IMR-90 (cell line): ENCODE measurements around the gene OLFML3. TPM values are rescaled to one million over a fixed set of nuclear protein-coding genes. Genes with fewer than 3 reads are reported as not detected.

ENCODE experiments used
- ATAC-seq: fragments of 200-7000 bp; cut with Tn5 transposase; 2 replicates; pipeline ENCODE4 v1.9.1; 2020; ENCODE audit warnings: low read depth, mild to moderate bottlenecking, moderate library complexity
- BruUV-seq: library from RNA; stranded (reverse); fragments of 400-500 nt; replicated peaks from 2 replicates; lab custom pipeline; 2021; lab: Mats Ljungman, UMichigan
- CTCF ChIA-PET: fragments of 300-600 bp; formaldehyde crosslinking; extraction: SDS; loops from one replicate; lab custom pipeline; 2021; ENCODE audit warnings: antibody characterized with exemption; lab: Yijun Ruan, JAX
- POLR2A ChIA-PET: fragments of 300-600 bp; sonication (Branson Sonifier 250); formaldehyde crosslinking; loops from one replicate; lab custom pipeline; 2022; ENCODE audit warnings: antibody characterized with exemption; ENCODE audit not compliant: unreplicated experiment; lab: Charles Lee
- DNase-seq: peaks from one replicate; pipeline ENCODE4 v3.0.0; 2013
- H2AFZ ChIP-seq: replicated peaks from 2 replicates; pipeline ENCODE3; 2013; ENCODE audit warnings: low read length, mild to moderate bottlenecking; ENCODE audit not compliant: poor library complexity
- H2AK5ac ChIP-seq: 2 replicates; pipeline ENCODE4 v1.6.1; 2013; ENCODE audit warnings: low read depth, low read length, inconsistent platforms
- H2AK9ac ChIP-seq: replicated peaks from 2 replicates; pipeline ENCODE3; 2013; ENCODE audit warnings: mild to moderate bottlenecking, low read depth, low read length, moderate library complexity; ENCODE audit not compliant: poor library complexity
- H2BK120ac ChIP-seq: 2 replicates; pipeline ENCODE4 v1.6.1; 2013; ENCODE audit warnings: low read depth, low read length, inconsistent platforms
- H2BK15ac ChIP-seq: 3 replicates; pipeline ENCODE4 v1.6.1; 2013; ENCODE audit warnings: low read depth, low read length, inconsistent platforms
- H2BK20ac ChIP-seq: 2 replicates; pipeline ENCODE4 v1.6.1; 2013; ENCODE audit warnings: low read depth, mild to moderate bottlenecking, inconsistent platforms, low read length, moderate library complexity
- H2BK5ac ChIP-seq: 2 replicates; pipeline ENCODE4 v1.6.1; 2013; ENCODE audit warnings: mild to moderate bottlenecking, low read depth, low read length, inconsistent platforms; ENCODE audit not compliant: poor library complexity, severe bottlenecking
- H3K14ac ChIP-seq: replicated peaks from 2 replicates; pipeline ENCODE4 v1.6.1; 2013; ENCODE audit warnings: low read depth, low read length, inconsistent platforms
- H3K18ac ChIP-seq: 2 replicates; pipeline ENCODE4 v1.6.1; 2013; ENCODE audit warnings: low read depth, low read length, control low read depth
- H3K23ac ChIP-seq: 2 replicates; pipeline ENCODE4 v1.6.1; 2013; ENCODE audit warnings: low read depth, low read length, inconsistent platforms
- H3K27ac ChIP-seq: 2 replicates; pipeline ENCODE4 v1.5.1; 2013; ENCODE audit warnings: mild to moderate bottlenecking, control low read depth, low read length; ENCODE audit not compliant: insufficient read depth
- H3K27me3 ChIP-seq: 2 replicates; pipeline ENCODE4 v1.6.1; 2013; ENCODE audit warnings: low read length; ENCODE audit not compliant: control insufficient read depth, insufficient read depth
- H3K36me3 ChIP-seq: 2 replicates; pipeline ENCODE4 v1.6.1; 2013; ENCODE audit warnings: low read length, mixed read lengths; ENCODE audit not compliant: control insufficient read depth, insufficient read depth
- H3K4ac ChIP-seq: 2 replicates; pipeline ENCODE4 v1.6.1; 2013; ENCODE audit warnings: low read depth, low read length, inconsistent platforms
- H3K4me1 ChIP-seq: 2 replicates; pipeline ENCODE4 v1.6.1; 2013; ENCODE audit warnings: low read length, mixed read lengths; ENCODE audit not compliant: control insufficient read depth, insufficient read depth
- H3K4me2 ChIP-seq: 2 replicates; pipeline ENCODE4 v1.6.1; 2013; ENCODE audit warnings: low read depth, mild to moderate bottlenecking, control low read depth, low read length, moderate library complexity
- H3K4me3 ChIP-seq: 2 replicates; pipeline ENCODE4 v1.5.1; 2013; ENCODE audit warnings: low read depth, mild to moderate bottlenecking, control low read depth, low read length, moderate library complexity; ENCODE audit not compliant: insufficient read depth
- H3K56ac ChIP-seq: 2 replicates; pipeline ENCODE4 v1.6.1; 2013; ENCODE audit warnings: low read length, inconsistent platforms; ENCODE audit not compliant: insufficient read depth; ENCODE audit errors: extremely low read depth
- H3K79me1 ChIP-seq, 2 experiments: 2 replicates each; pipeline ENCODE4 v1.6.1; 2013; ENCODE audit warnings: low read length in 2 of 2, inconsistent platforms in 1 of 2, low read depth in 1 of 2
- H3K9ac ChIP-seq: 2 replicates; pipeline ENCODE4 v1.6.1; 2013; ENCODE audit warnings: low read depth, low read length, control low read depth
- H3K9me1 ChIP-seq: 2 replicates; pipeline ENCODE4 v1.6.1; 2013; ENCODE audit warnings: low read length, inconsistent platforms; ENCODE audit not compliant: insufficient read depth
- H3K9me3 ChIP-seq: 2 replicates; pipeline ENCODE4 v1.6.1; 2013; ENCODE audit warnings: low read length; ENCODE audit not compliant: control insufficient read depth, insufficient read depth
- H4K20me1 ChIP-seq: 2 replicates; pipeline ENCODE4 v1.6.1; 2013; ENCODE audit warnings: low read length, inconsistent platforms; ENCODE audit not compliant: insufficient read depth
- H4K5ac ChIP-seq: 2 replicates; pipeline ENCODE4 v1.6.1; 2013; ENCODE audit warnings: mild to moderate bottlenecking, low read depth, low read length, control low read depth
- H4K8ac ChIP-seq, 2 experiments: 2 replicates each; pipeline ENCODE4 v1.6.1; 2013; ENCODE audit warnings: low read depth in 2 of 2, low read length in 2 of 2, control low read depth in 1 of 2, inconsistent platforms in 1 of 2
- H4K91ac ChIP-seq: 2 replicates; pipeline ENCODE4 v1.6.1; 2013; ENCODE audit warnings: low read depth, low read length, inconsistent platforms; ENCODE audit not compliant: insufficient read depth
- BHLHE40 ChIP-seq: fragments of 150-350 bp; IDR thresholded peaks from 2 replicates; pipeline ENCODE4 v1.6.1; 2016; ENCODE audit warnings: mild to moderate bottlenecking, low read depth, low read length
- CEBPB ChIP-seq: IDR thresholded peaks from 2 replicates; pipeline ENCODE4 v1.6.1; 2012; ENCODE audit warnings: low read depth, low read length, improper control_type of control experiment
- CHD1 ChIP-seq: IDR thresholded peaks from 2 replicates; pipeline ENCODE4 v1.6.1; 2012; ENCODE audit warnings: low read depth, low read length, improper control_type of control experiment
- ELK1 ChIP-seq: fragments of 150-350 bp; IDR thresholded peaks from 2 replicates; pipeline ENCODE4 v1.6.1; 2016; ENCODE audit warnings: low read depth, mild to moderate bottlenecking, low read length, moderate library complexity, borderline replicate concordance
- FOS ChIP-seq: fragments of 150-350 bp; IDR thresholded peaks from 2 replicates; pipeline ENCODE4 v1.6.1; 2016; ENCODE audit warnings: low read depth, low read length
- MAFK ChIP-seq: IDR thresholded peaks from 2 replicates; pipeline ENCODE4 v1.6.1; 2012; ENCODE audit warnings: low read depth, low read length, improper control_type of control experiment
- MAZ ChIP-seq: IDR thresholded peaks from 2 replicates; pipeline ENCODE4 v1.6.1; 2012; ENCODE audit warnings: low read depth, mild to moderate bottlenecking, low read length, improper control_type of control experiment, moderate library complexity, borderline replicate concordance
- MXI1 ChIP-seq: IDR thresholded peaks from 2 replicates; pipeline ENCODE4 v1.6.1; 2012; ENCODE audit warnings: low read depth, mild to moderate bottlenecking, low read length, moderate library complexity, borderline replicate concordance
- POLR2A ChIP-seq: IDR thresholded peaks from 2 replicates; pipeline ENCODE4 v1.6.1; 2012; ENCODE audit warnings: mild to moderate bottlenecking, low read depth, low read length
- RAD21 ChIP-seq: IDR thresholded peaks from 2 replicates; pipeline ENCODE4 v1.6.1; 2012; ENCODE audit warnings: low read length, improper control_type of control experiment
- RCOR1 ChIP-seq: IDR thresholded peaks from 2 replicates; pipeline ENCODE4 v1.6.1; 2012; ENCODE audit warnings: mild to moderate bottlenecking, low read length, improper control_type of control experiment; ENCODE audit not compliant: insufficient replicate concordance
- RFX5 ChIP-seq: IDR thresholded peaks from 2 replicates; pipeline ENCODE4 v1.8.0; 2012; ENCODE audit warnings: low read depth, mild to moderate bottlenecking, low read length, moderate library complexity
- SMC3 ChIP-seq: fragments of 150-350 bp; IDR thresholded peaks from 2 replicates; pipeline ENCODE4 v1.6.1; 2016; ENCODE audit warnings: low read depth, mild to moderate bottlenecking, antibody characterized with exemption, low read length, moderate library complexity
- USF2 ChIP-seq: fragments of 150-350 bp; IDR thresholded peaks from 2 replicates; pipeline ENCODE4 v1.6.1; 2017; ENCODE audit warnings: mild to moderate bottlenecking, antibody characterized with exemption, low read length, low read depth
- WGBS, 2 experiments: methylation state at CpG; one replicate each; pipeline versions ENCODE4 v1.1.5 to v1.1.7; 2013; ENCODE audit warnings: missing lambda C conversion rate in 2 of 2; ENCODE audit not compliant: insufficient read length in 1 of 2; ENCODE audit errors: extremely low coverage in 2 of 2; 5-methylcytosine and 5-hydroxymethylcytosine counted together
- dilution Hi-C: fragments of 300-500 bp; cut with HindIII; formaldehyde crosslinking; loops from one replicate; pipeline ENCODE4 v1.14.3; 2018; ENCODE audit warnings: low sequenced_read_pairs; ENCODE audit not compliant: unreplicated experiment
- in situ Hi-C: fragments of 300-500 bp; cut with MboI; formaldehyde crosslinking; loops from 3 replicates; pipeline ENCODE4 v1.14.3; 2019; ENCODE audit warnings: low sequenced_read_pairs, inconsistent platforms, mixed read lengths
- intact Hi-C: fragments of 100-400 bp; cut with micrococcal nuclease; formaldehyde crosslinking; loops from 2 replicates; pipeline ENCODE4 v1.10.0; 2022
- polyA plus RNA-seq, 3 experiments: library from polyadenylated mRNA; depleted of rRNA; stranded (reverse); fragments of >200 nt; gene quantifications; 2 replicates each; pipeline ENCODE4 v1.2.3, GENCODE V29; 2012; ENCODE audit warnings: low replicate concordance in 1 of 3
- total RNA-seq: library from RNA; depleted of rRNA; stranded (reverse); fragments of >200 nt; gene quantifications from 2 replicates; pipeline ENCODE4 v1.2.3, GENCODE V29; 2012
- TF ChIP-seq, protein P1 (sequence below): conservative IDR thresholded peaks from 2 replicates; pipeline ENCODE4 v1.5.1; 2012; ENCODE audit warnings: mild to moderate bottlenecking, low read depth, low read length, improper control_type of control experiment

OLFML3 gene
- total and polyA plus RNA-seq, 2 of the 4 experiments (the other 2 are of a cell fraction): 40.9 to 71.3 TPM

GRCh38 chr1:113984710-113985109 is 5.4 kb downstream of the OLFML3 start:
- POLR2A ChIA-PET: interaction anchor here (0.6 kb wide), 1 partner anchor 22 kb away, joined by 3 read pairs; no protein-coding TSS in a partner anchor
- in situ Hi-C loops (loop anchor here (5.0 kb wide), 1 partner anchor 298 kb away; no protein-coding TSS in a partner anchor), dilution Hi-C loops (no loop called here)

More at GRCh38 chr1:113984710-113985109, 5.4 kb downstream of the OLFML3 start:
- H4K20me1 ChIP-seq: no peaks in the 10 kb centered on the region
- no peak overlapping the region for H3K4me2 ChIP-seq
- peak overlapping the region; percentile 48; the same call in 1 of the 2 replicates for H2AK5ac ChIP-seq
- no peak overlapping the region for H3K56ac ChIP-seq
- H4K91ac ChIP-seq: no peak overlapping the region
- DNase-seq: peak; percentile 4
- H3K18ac ChIP-seq: no peak overlapping the region
- H4K8ac ChIP-seq: no peak overlapping the region
- peaks cover 12% of the 10 kb centered on the region for H3K9me1 ChIP-seq
- intact Hi-C loops: no loop called here
- no CpG with 5 or more reads among the region's 4 CpGs for WGBS, 2 experiments
- no peak overlapping the region for H2BK120ac ChIP-seq
- no peak overlapping the region for H2BK5ac ChIP-seq
- no peak overlapping the region for H2AK9ac ChIP-seq
- H4K5ac ChIP-seq: no peak overlapping the region
- no peak overlapping the region for H3K23ac ChIP-seq
- H3K4me1 ChIP-seq: peaks cover 19% of the 10 kb centered on the region
- H3K27ac ChIP-seq: no peak overlapping the region
- H2BK15ac ChIP-seq: no peak overlapping the region
- H3K9me3 ChIP-seq: no peaks in the 10 kb centered on the region
- peaks cover 0 to 22% of the 10 kb centered on the region in 2 experiments; a peak in 2 of 4 replicates for H3K79me1 ChIP-seq
- no peaks in the 10 kb centered on the region for H3K27me3 ChIP-seq
- no peak overlapping the region for H2AFZ ChIP-seq
- H3K4me3 ChIP-seq: no peak overlapping the region
- TF ChIP-seq RCOR1 (no peak), MAFK (no peak), FOS (no peak), ELK1 (no peak), RFX5 (no peak), RAD21 (no peak), USF2 (no peak), MXI1 (no peak), BHLHE40 (no peak), SMC3 (no peak), MAZ (no peak), CHD1 (no peak), CEBPB (no peak), POLR2A (no peak)
- TF ChIP-seq, protein P1, sequence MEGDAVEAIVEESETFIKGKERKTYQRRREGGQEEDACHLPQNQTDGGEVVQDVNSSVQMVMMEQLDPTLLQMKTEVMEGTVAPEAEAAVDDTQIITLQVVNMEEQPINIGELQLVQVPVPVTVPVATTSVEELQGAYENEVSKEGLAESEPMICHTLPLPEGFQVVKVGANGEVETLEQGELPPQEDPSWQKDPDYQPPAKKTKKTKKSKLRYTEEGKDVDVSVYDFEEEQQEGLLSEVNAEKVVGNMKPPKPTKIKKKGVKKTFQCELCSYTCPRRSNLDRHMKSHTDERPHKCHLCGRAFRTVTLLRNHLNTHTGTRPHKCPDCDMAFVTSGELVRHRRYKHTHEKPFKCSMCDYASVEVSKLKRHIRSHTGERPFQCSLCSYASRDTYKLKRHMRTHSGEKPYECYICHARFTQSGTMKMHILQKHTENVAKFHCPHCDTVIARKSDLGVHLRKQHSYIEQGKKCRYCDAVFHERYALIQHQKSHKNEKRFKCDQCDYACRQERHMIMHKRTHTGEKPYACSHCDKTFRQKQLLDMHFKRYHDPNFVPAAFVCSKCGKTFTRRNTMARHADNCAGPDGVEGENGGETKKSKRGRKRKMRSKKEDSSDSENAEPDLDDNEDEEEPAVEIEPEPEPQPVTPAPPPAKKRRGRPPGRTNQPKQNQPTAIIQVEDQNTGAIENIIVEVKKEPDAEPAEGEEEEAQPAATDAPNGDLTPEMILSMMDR: no peak
- H3K14ac ChIP-seq: no peak overlapping the region
- CTCF ChIA-PET: no interaction called here
- H3K9ac ChIP-seq: no peak overlapping the region
- ATAC-seq: no peak
- peaks cover 2% of the 10 kb centered on the region; the same call in 1 of the 2 replicates for H3K36me3 ChIP-seq
- BruUV-seq: no TSS peak
- H2BK20ac ChIP-seq: no peak overlapping the region; the same call in 1 of the 2 replicates
- H3K4ac ChIP-seq: no peak overlapping the region
